Kidney epithelial cell (primary cell): ENCODE results near the gene BTBD9. TPM values are rescaled to one million over a fixed set of nuclear protein-coding genes. Genes with fewer than 3 reads are reported as not detected.

ENCODE experiments used
- DNase-seq: peaks from one replicate; pipeline ENCODE4 v3.0.0-alpha.2; 2010; ENCODE audit warnings: low read depth
- H3K27me3 ChIP-seq: 2 replicates; pipeline ENCODE4 v1.6.0; 2011; ENCODE audit warnings: low read length; ENCODE audit not compliant: control insufficient read depth, insufficient read depth
- H3K36me3 ChIP-seq: 2 replicates; pipeline ENCODE4 v1.5.1; 2011; ENCODE audit warnings: low read length; ENCODE audit not compliant: control insufficient read depth, insufficient read depth
- H3K4me3 ChIP-seq: 2 replicates; pipeline ENCODE4 v1.5.1; 2011; ENCODE audit warnings: low read depth, mild to moderate bottlenecking, control low read depth, low read length
- total RNA-seq: library from RNA; depleted of rRNA; stranded (reverse); fragments of >200 nt; gene quantifications from 2 replicates; pipeline ENCODE4 v1.2.3, GENCODE V29; 2015
- TF ChIP-seq, protein P1 (sequence below): IDR thresholded peaks from 2 replicates; pipeline ENCODE4 v1.5.1; 2011; ENCODE audit warnings: mild to moderate bottlenecking, moderate library complexity, low read length, control low read depth, inconsistent platforms; ENCODE audit not compliant: insufficient read depth, poor library complexity, severe bottlenecking

BTBD9 gene
- total RNA-seq, 1 donor from 2014 or later, result 7.3 TPM

GRCh38 chr6:38512211-38512610 lies 127.5 kb downstream of the BTBD9 start:
- DNase-seq, result no peak
- no peaks in the 10 kb centered on the region for H3K27me3 ChIP-seq
- H3K4me3 ChIP-seq, result no peak overlapping the region
- TF ChIP-seq, protein P1, sequence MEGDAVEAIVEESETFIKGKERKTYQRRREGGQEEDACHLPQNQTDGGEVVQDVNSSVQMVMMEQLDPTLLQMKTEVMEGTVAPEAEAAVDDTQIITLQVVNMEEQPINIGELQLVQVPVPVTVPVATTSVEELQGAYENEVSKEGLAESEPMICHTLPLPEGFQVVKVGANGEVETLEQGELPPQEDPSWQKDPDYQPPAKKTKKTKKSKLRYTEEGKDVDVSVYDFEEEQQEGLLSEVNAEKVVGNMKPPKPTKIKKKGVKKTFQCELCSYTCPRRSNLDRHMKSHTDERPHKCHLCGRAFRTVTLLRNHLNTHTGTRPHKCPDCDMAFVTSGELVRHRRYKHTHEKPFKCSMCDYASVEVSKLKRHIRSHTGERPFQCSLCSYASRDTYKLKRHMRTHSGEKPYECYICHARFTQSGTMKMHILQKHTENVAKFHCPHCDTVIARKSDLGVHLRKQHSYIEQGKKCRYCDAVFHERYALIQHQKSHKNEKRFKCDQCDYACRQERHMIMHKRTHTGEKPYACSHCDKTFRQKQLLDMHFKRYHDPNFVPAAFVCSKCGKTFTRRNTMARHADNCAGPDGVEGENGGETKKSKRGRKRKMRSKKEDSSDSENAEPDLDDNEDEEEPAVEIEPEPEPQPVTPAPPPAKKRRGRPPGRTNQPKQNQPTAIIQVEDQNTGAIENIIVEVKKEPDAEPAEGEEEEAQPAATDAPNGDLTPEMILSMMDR, result no peak
- H3K36me3 ChIP-seq, result no peaks in the 10 kb centered on the region

- Histone ChIP-seq H3K27me3 (no peaks in the 10 kb centered on the region), H3K36me3 (no peaks in the 10 kb centered on the region), H3K4me3 (no peak overlapping the region)
- no peak for DNase-seq
- TF ChIP-seq, protein P1, result no peak
Measured at GRCh38 chr6:38510205-38510604, 129.5 kb downstream of the BTBD9 start.

GRCh38 chr6:38509713-38510112 lies 130.0 kb downstream of the BTBD9 start:
- DNase-seq, result peak; percentile 39
- H3K36me3 ChIP-seq, result no peaks in the 10 kb centered on the region
- TF ChIP-seq, protein P1, result no peak
- no peak overlapping the region for H3K4me3 ChIP-seq
- H3K27me3 ChIP-seq, result no peaks in the 10 kb centered on the region

GRCh38 chr6:38508894-38509293 lies 130.8 kb downstream of the BTBD9 start:
- Histone ChIP-seq H3K36me3 (no peaks in the 10 kb centered on the region), H3K27me3 (no peaks in the 10 kb centered on the region), H3K4me3 (no peak overlapping the region)
- no peak for DNase-seq
- TF ChIP-seq, protein P1, result no peak

DNA sequence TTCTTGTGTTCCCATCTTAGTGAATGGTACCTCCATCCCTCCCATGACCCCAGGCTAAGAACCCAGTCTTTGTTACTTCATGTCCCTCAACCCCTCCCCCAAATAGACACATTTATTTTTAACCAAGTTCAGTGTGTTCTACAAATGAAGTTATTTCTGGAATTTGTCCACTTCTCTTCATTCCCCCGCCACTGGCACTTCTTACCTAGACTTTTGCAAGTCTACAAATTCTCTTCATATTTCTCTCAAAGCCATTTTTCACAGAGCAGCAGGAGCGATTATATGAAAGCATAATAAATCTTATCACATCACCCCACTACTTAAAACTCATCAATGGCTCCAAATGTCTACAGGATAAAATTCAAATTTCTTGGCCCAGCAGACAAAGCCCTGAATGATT lies 131.4 kb downstream of the BTBD9 start:
- TF ChIP-seq, protein P1, result no peak
- Histone ChIP-seq H3K4me3 (no peak overlapping the region), H3K27me3 (no peaks in the 10 kb centered on the region), H3K36me3 (no peaks in the 10 kb centered on the region)
- DNase-seq, result no peak

DNA sequence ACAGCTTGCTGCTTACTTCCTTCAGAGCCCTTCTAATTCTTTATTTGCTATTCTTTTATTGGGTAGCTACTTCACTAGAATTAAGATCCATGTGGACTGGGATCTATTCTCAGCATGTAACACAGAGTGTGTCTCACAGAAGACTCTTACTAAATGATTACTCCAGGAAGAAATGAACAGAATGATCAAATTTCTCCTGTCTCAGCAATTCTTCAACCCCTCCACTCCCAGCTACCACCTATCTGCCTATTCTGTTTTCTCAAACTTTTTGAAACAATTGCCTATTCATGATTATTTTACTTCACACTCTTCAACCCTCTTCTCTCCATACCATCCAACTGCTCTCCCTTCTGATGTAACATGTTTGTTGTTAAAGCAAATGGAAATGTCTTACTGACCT lies 132.6 kb downstream of the BTBD9 start:
- TF ChIP-seq, protein P1, result no peak
- Histone ChIP-seq H3K27me3 (no peaks in the 10 kb centered on the region), H3K36me3 (no peaks in the 10 kb centered on the region), H3K4me3 (no peak overlapping the region)
- DNase-seq, result no peak
